CD14-positive monocyte (primary cell): ENCODE measurements around the gene APCDD1. TPM values are rescaled to one million over a fixed set of nuclear protein-coding genes. Genes with fewer than 3 reads are reported as not detected.

Source experiments
- DNase-seq, 3 donors: peaks; one replicate each; pipeline ENCODE4 v3.0.0-alpha.2; 2011 to 2022
- H2AFZ ChIP-seq: 2 replicates; pipeline ENCODE4 v1.6.0; 2012; ENCODE audit warnings: mild to moderate bottlenecking, low read depth, low read length, inconsistent platforms; ENCODE audit not compliant: insufficient read depth, poor library complexity, severe bottlenecking
- H3K27ac ChIP-seq, 2 donors: 1 replicate in 1 of 2; 2 replicates in 1 of 2; pipeline ENCODE4 v1.5.1; 2012 to 2013; ENCODE audit warnings: low read length in 2 of 2, control low read depth in 1 of 2, inconsistent platforms in 1 of 2, low read depth in 1 of 2, mild to moderate bottlenecking in 1 of 2
- H3K27me3 ChIP-seq, 2 donors: one replicate each; pipeline versions ENCODE4 v1.6.0 to v1.6.1; 2011 to 2013; ENCODE audit warnings: low read length in 2 of 2; ENCODE audit not compliant: control insufficient read depth in 2 of 2, insufficient read depth in 2 of 2
- H3K36me3 ChIP-seq, 2 donors: replicated peaks in 1 of 2; 1 replicate in 1 of 2; 2 replicates in 1 of 2; pipeline versions ENCODE4 v1.5.1 to v1.6.1; 2012 to 2013; ENCODE audit warnings: low read length in 2 of 2, control low read depth in 1 of 2, inconsistent platforms in 1 of 2, mild to moderate bottlenecking in 1 of 2; ENCODE audit not compliant: insufficient read depth in 2 of 2, control insufficient read depth in 1 of 2
- H3K4me1 ChIP-seq, 2 donors: 1 replicate in 1 of 2; 2 replicates in 1 of 2; pipeline versions ENCODE4 v1.5.1 to v1.6.1; 2012 to 2013; ENCODE audit warnings: low read length in 2 of 2, control low read depth in 1 of 2, inconsistent platforms in 1 of 2, mild to moderate bottlenecking in 1 of 2, moderate library complexity in 1 of 2; ENCODE audit not compliant: insufficient read depth in 2 of 2, control insufficient read depth in 1 of 2
- H3K4me2 ChIP-seq: replicated peaks from 2 replicates; pipeline ENCODE3; 2012; ENCODE audit warnings: low read length, moderate library complexity, mild to moderate bottlenecking; ENCODE audit not compliant: poor library complexity, severe bottlenecking; ENCODE audit errors: extremely low read depth
- H3K4me3 ChIP-seq, 3 experiments: fragments of 200-600 bp in 1 of 3; sonication (generic) in 1 of 3; replicated peaks in 1 of 3; 1 replicate in 2 of 3; 2 replicates in 1 of 3; pipeline ENCODE4 v1.5.1; 2011 to 2013; ENCODE audit warnings: low read length in 3 of 3, mild to moderate bottlenecking in 3 of 3, control low read depth in 2 of 3, low read depth in 2 of 3, inconsistent platforms in 1 of 3, moderate library complexity in 1 of 3
- H3K79me2 ChIP-seq: 2 replicates; pipeline ENCODE4 v1.6.0; 2012; ENCODE audit warnings: mild to moderate bottlenecking, control low read depth, inconsistent platforms, low read length, moderate library complexity; ENCODE audit not compliant: insufficient read depth
- H3K9ac ChIP-seq: 2 replicates; pipeline ENCODE4 v1.6.0; 2017; ENCODE audit warnings: low read length, mild to moderate bottlenecking; ENCODE audit not compliant: insufficient read depth, poor library complexity, severe bottlenecking
- H3K9me3 ChIP-seq, 2 donors: replicated peaks in 1 of 2; 1 replicate in 1 of 2; 2 replicates in 1 of 2; pipeline versions ENCODE4 v1.5.1 to v1.6.1; 2012 to 2013; ENCODE audit warnings: low read length in 2 of 2, control low read depth in 1 of 2; ENCODE audit not compliant: control insufficient read depth in 1 of 2, insufficient read depth in 1 of 2
- H4K20me1 ChIP-seq: 2 replicates; pipeline ENCODE4 v1.6.0; 2012; ENCODE audit warnings: mild to moderate bottlenecking, low read length, control low read depth, moderate library complexity; ENCODE audit not compliant: insufficient read depth
- H3K27ac Mint-ChIP-seq, 7 donors: one replicate each; pipeline ENCODE4 v1.8.0; 2020; ENCODE audit warnings: mild to moderate bottlenecking in 7 of 7, mixed read lengths in 7 of 7, moderate library complexity in 6 of 7, inconsistent platforms in 2 of 7
- H3K27me3 Mint-ChIP-seq, 3 donors: one replicate each; pipeline ENCODE4 v1.8.0; 2021 to 2022; ENCODE audit warnings: low read depth in 3 of 3, mild to moderate bottlenecking in 3 of 3, mixed read lengths in 3 of 3, moderate library complexity in 3 of 3, inconsistent platforms in 1 of 3
- H3K36me3 Mint-ChIP-seq, 2 donors: one replicate each; pipeline ENCODE4 v1.8.0; 2020; ENCODE audit warnings: mixed read lengths in 2 of 2, inconsistent platforms in 1 of 2, mild to moderate bottlenecking in 1 of 2
- H3K4me1 Mint-ChIP-seq: one replicate; pipeline ENCODE4 v1.8.0; 2020; ENCODE audit warnings: mild to moderate bottlenecking, mixed read lengths
- H3K4me3 Mint-ChIP-seq, 2 donors: one replicate each; pipeline ENCODE4 v1.8.0; 2020; ENCODE audit warnings: mild to moderate bottlenecking in 2 of 2, mixed read lengths in 2 of 2, moderate library complexity in 1 of 2
- H3K9me3 Mint-ChIP-seq, 7 donors: one replicate each; pipeline ENCODE4 v1.8.0; 2020 to 2022; ENCODE audit warnings: mixed read lengths in 7 of 7, mild to moderate bottlenecking in 6 of 7, moderate library complexity in 6 of 7, inconsistent platforms in 2 of 7
- WGBS: methylation state at CpG from one replicate; pipeline ENCODE4 v1.1.5; 2013; ENCODE audit warnings: missing lambda C conversion rate; ENCODE audit not compliant: insufficient coverage; 5-methylcytosine and 5-hydroxymethylcytosine counted together
- intact Hi-C, 2 donors: fragments of 100-400 bp; cut with micrococcal nuclease; formaldehyde crosslinking; loops; one replicate each; pipeline versions ENCODE4 v1.15.0 to v1.15.1; 2023
- polyA plus RNA-seq, 3 donors: library from polyadenylated mRNA; depleted of rRNA in 1 of 3; unstranded in 2 of 3; stranded (reverse) in 1 of 3; fragments of 300-500 nt in 2 of 3; fragments of >200 nt in 1 of 3; fragmentation: Illumina TruSeq in 2 of 3; gene quantifications; 1 replicate in 2 of 3; 2 replicates in 1 of 3; pipeline ENCODE4 v1.2.3, GENCODE V29; 2012 to 2021
- TF ChIP-seq, protein P1 (sequence below): fragments of 200-600 bp; IDR thresholded peaks from one replicate; pipeline ENCODE4 v1.8.0; 2022; ENCODE audit warnings: antibody characterized with exemption, mild to moderate bottlenecking

The APCDD1 gene
- polyA plus RNA-seq, 3 donors, result 1.2 to 4.8 (median 1.6) TPM

DNA sequence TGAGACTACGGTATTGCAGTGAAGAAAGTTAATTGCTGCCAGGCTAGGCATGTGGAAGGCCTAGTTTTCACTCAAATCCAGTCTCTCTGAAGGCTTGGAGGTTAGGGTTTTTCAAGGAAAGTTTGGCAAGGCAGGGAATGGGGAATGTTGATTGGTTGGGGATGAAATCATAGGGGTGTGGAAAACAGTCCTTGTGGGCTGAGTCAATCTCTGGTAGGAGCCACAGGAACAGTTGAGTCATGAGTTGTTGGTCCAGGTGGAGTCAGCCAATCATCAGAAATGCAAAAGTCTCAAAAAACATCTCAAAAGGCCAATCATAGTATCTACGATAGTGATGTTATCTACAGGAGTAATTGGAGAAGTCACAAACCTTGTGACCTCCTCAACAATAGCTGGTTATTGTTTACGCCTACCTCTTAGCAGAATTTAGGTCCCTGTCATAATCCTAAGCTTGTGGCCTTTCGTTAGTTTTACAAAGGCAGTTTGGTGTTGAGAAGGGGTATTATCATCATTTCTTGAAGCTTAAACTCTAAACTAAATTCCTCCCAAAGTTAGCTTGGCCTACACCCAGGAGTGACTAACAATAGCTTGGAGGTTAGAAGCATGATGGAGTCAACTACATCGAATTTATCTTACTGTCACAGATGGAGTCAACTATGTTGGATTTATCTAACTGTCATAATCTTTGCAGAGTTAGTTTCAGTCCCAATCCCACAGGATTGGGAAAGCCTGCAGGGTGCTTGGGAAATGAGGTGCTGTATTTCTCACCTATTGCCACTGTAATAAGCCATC is 33.7 kb upstream of the APCDD1 start:
- WGBS, result 100% methylated on average over 1 of the region's 5 CpGs
- no peak for DNase-seq
- no peaks in the 10 kb centered on the region for H4K20me1 ChIP-seq
- peaks cover 2 to 8% (median 3%) of the 10 kb centered on the region in 7 donors for H3K9me3 Mint-ChIP-seq
- no peaks in the 10 kb centered on the region for H3K36me3 ChIP-seq
- H3K4me3 ChIP-seq, result no peak overlapping the region
- no peak overlapping the region for H2AFZ ChIP-seq
- H3K27me3 Mint-ChIP-seq, result peaks cover 12 to 17% (median 13%) of the 10 kb centered on the region in 3 donors
- H3K79me2 ChIP-seq, result no peaks in the 10 kb centered on the region
- no peak overlapping the region for H3K4me2 ChIP-seq
- intact Hi-C loops, result no loop called here
- no peak overlapping the region for H3K27ac Mint-ChIP-seq
- TF ChIP-seq, protein P1, sequence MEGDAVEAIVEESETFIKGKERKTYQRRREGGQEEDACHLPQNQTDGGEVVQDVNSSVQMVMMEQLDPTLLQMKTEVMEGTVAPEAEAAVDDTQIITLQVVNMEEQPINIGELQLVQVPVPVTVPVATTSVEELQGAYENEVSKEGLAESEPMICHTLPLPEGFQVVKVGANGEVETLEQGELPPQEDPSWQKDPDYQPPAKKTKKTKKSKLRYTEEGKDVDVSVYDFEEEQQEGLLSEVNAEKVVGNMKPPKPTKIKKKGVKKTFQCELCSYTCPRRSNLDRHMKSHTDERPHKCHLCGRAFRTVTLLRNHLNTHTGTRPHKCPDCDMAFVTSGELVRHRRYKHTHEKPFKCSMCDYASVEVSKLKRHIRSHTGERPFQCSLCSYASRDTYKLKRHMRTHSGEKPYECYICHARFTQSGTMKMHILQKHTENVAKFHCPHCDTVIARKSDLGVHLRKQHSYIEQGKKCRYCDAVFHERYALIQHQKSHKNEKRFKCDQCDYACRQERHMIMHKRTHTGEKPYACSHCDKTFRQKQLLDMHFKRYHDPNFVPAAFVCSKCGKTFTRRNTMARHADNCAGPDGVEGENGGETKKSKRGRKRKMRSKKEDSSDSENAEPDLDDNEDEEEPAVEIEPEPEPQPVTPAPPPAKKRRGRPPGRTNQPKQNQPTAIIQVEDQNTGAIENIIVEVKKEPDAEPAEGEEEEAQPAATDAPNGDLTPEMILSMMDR, result no peak
- no peak overlapping the region for H3K9ac ChIP-seq
- H3K4me1 ChIP-seq, result no peaks in the 10 kb centered on the region
- peaks cover 3 to 17% of the 10 kb centered on the region in 2 donors for H3K27me3 ChIP-seq
- H3K9me3 ChIP-seq, result no peaks in the 10 kb centered on the region
- no peak overlapping the region for H3K27ac ChIP-seq
- H3K4me3 Mint-ChIP-seq, result no peak overlapping the region
- peaks cover 3% of the 10 kb centered on the region for H3K4me1 Mint-ChIP-seq
- H3K36me3 Mint-ChIP-seq, result peaks cover 0 to 5% of the 10 kb centered on the region in 2 donors

DNA sequence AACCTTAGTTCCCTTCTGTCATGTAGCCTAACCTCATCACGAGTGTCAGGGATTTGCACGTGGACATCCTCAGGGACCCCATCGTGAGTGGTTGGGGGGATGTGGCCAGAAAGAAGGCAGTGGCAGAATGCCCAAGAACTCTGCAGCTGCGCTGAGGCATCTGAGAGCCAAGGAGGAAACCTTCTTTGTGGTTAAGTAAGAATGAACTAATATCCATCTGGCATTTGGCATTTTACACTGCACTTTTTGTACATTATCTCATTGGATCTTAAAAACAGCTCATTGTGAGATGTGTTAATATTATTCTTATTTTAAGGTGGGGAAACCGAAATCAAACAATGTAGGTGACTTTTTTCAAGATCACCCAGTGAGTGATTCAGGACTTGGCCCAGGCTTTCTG is 32.6 kb upstream of the APCDD1 start:
- Mint-ChIP-seq H3K9me3 (peaks cover 2 to 8% (median 3%) of the 10 kb centered on the region in 7 donors), H3K27me3 (peaks cover 15 to 22% (median 17%) of the 10 kb centered on the region in 3 donors), H3K27ac (peak overlapping the region in 1 of 7 donors; percentile 3), H3K4me1 (peaks cover 3% of the 10 kb centered on the region), H3K36me3 (peaks cover 0 to 5% of the 10 kb centered on the region in 2 donors), H3K4me3 (no peak overlapping the region)
- Histone ChIP-seq H3K27me3 (peaks cover 6 to 19% of the 10 kb centered on the region in 2 donors), H3K9ac (no peak overlapping the region), H3K4me1 (no peaks in the 10 kb centered on the region), H2AFZ (no peak overlapping the region), H3K4me3 (no peak overlapping the region), H3K27ac (no peak overlapping the region), H4K20me1 (no peaks in the 10 kb centered on the region), H3K79me2 (no peaks in the 10 kb centered on the region), H3K4me2 (no peak overlapping the region), H3K36me3 (no peaks in the 10 kb centered on the region), H3K9me3 (no peaks in the 10 kb centered on the region)
- no CpG with 5 or more reads among the region's 5 CpGs for WGBS
- TF ChIP-seq, protein P1, result no peak
- DNase-seq, result no peak
- intact Hi-C loops, result no loop called here
